ENCODE measurements around the gene ELMO1.

- no peak for TF ChIP-seq CTCF (IDR thresholded peaks at IDR 0.05; ENCODE audit: borderline replicate concordance, extremely low read depth, low read length, poor library complexity, severe bottlenecking)
- no peak for TF ChIP-seq EZH2 (IDR thresholded peaks at IDR 0.05; ENCODE audit: borderline replicate concordance, low read depth, low read length, severe bottlenecking)
These were observed 203.1 kb downstream of the ELMO1 start for GRCh38 chr7:37245590-37245989.

All from DND-41 (cell line).